Stomach (tissue), 9 donors: Measurements from ENCODE around the gene CLECL1. TPM values are rescaled to one million over a fixed set of nuclear protein-coding genes. Genes with fewer than 3 reads are reported as not detected.

Experiments used
- DNase-seq, 2 donors: peaks; one replicate each; pipeline versions ENCODE4 v3.0.0 to v3.0.0-alpha.2; 2013 to 2019
- H3K27ac ChIP-seq, 5 donors: fragments of 200-600 bp in 4 of 5; sonication (generic) in 4 of 5; one replicate each; pipeline ENCODE4 v1.5.1; 2013 to 2019; ENCODE audit warnings: mild to moderate bottlenecking in 1 of 5, moderate library complexity in 1 of 5
- H3K27me3 ChIP-seq, 3 donors: fragments of 200-600 bp; sonication (generic); one replicate each; pipeline ENCODE4 v1.5.1; 2017 to 2019; ENCODE audit warnings: mixed run types in 1 of 3
- H3K36me3 ChIP-seq, 4 donors: fragments of 200-600 bp; sonication (generic); 1 replicate in 3 of 4; 2 replicates in 1 of 4; pipeline ENCODE4 v1.5.1; 2016 to 2019
- H3K4me1 ChIP-seq, 4 donors: fragments of 200-600 bp; sonication (generic); one replicate each; pipeline ENCODE4 v1.5.1; 2016 to 2019
- H3K4me3 ChIP-seq, 4 donors: fragments of 200-600 bp; sonication (generic) in 3 of 4; one replicate each; pipeline ENCODE4 v1.5.1; 2016 to 2019; ENCODE audit warnings: mild to moderate bottlenecking in 1 of 4
- H3K9me3 ChIP-seq, 4 donors: fragments of 200-600 bp; sonication (generic); one replicate each; pipeline ENCODE4 v1.5.1; 2016 to 2019
- CTCF ChIP-seq, 7 experiments: fragments of 450-650 bp in 4 of 7; fragments of 200-600 bp in 3 of 7; sonication (generic) in 3 of 7; IDR thresholded peaks; one replicate each; pipeline ENCODE4 v1.5.1; 2016 to 2019; ENCODE audit warnings: antibody characterized with exemption in 7 of 7, control low read depth in 2 of 7, mild to moderate bottlenecking in 1 of 7
- EP300 ChIP-seq: sonication (generic); formaldehyde crosslinking; IDR thresholded peaks from one replicate; pipeline ENCODE4 v1.6.1; 2017; ENCODE audit warnings: antibody characterized with exemption
- POLR2A ChIP-seq, 4 donors: fragments of 450-650 bp; IDR thresholded peaks; one replicate each; pipeline ENCODE4 v1.6.1; 2016; ENCODE audit warnings: antibody characterized with exemption in 4 of 4, control low read depth in 2 of 4, mild to moderate bottlenecking in 1 of 4, moderate library complexity in 1 of 4
- POLR2AphosphoS5 ChIP-seq, 3 donors: sonication (generic); formaldehyde crosslinking; IDR thresholded peaks; one replicate each; pipeline ENCODE4 v1.6.1; 2016; ENCODE audit warnings: antibody characterized with exemption in 3 of 3
- WGBS, 5 donors: extraction: QIAGEN DNeasy Blood & Tissue Kit in 3 of 5; methylation state at CpG; one replicate each; pipeline versions ENCODE4 v1.1.5 to v1.1.7; 2013 to 2018; 5-methylcytosine and 5-hydroxymethylcytosine counted together
- intact Hi-C: fragments of 100-400 bp; cut with DNase I; formaldehyde crosslinking; loops from one replicate; pipeline ENCODE4 v1.15.1; 2023; ENCODE audit warnings: low total_unique reads
- polyA plus RNA-seq, 3 donors: library from polyadenylated mRNA; stranded (reverse); fragments of 200-250 nt; gene quantifications; one replicate each; pipeline ENCODE4 v1.2.3, GENCODE V29; 2013
- total RNA-seq, 5 donors: library from RNA; depleted of rRNA; stranded (reverse); fragments of >200 nt; gene quantifications; one replicate each; pipeline versions ENCODE4 v1.1.0 to v1.2.3, GENCODE V29; 2014 to 2016
- donor health status: healthy with polysubstance abuse.
- donor health status: Bipolar disorder and iron deficiency.
- donor health status: healthy.

Gene CLECL1
- total and polyA plus RNA-seq, 8 donors = 1.0 to 3.5 (median 1.7) TPM; not detected in 5

- H3K4me1 ChIP-seq = peaks cover 0 to 24% (median 0%) of the 10 kb centered on the region in 4 donors
- WGBS, 5 donors = 47 to 58% (median 49%) methylated on average over 6 of the region's 6 CpGs
- TF ChIP-seq EP300 (no peak), CTCF (IDR thresholded peaks at IDR 0.05) (no peak), POLR2A (IDR thresholded peaks at IDR 0.05) (peak in 1 of 4 donors; percentile 20), POLR2AphosphoS5 (IDR thresholded peaks at IDR 0.05) (peak in 2 of 3 donors; percentile 73 to 94)
- no peaks in the 10 kb centered on the region for H3K36me3 ChIP-seq
- H3K27me3 ChIP-seq = peaks cover 0 to 3% (median 0%) of the 10 kb centered on the region in 3 donors
- no peaks in the 10 kb centered on the region for H3K9me3 ChIP-seq
- intact Hi-C loops = no loop called here
- H3K27ac ChIP-seq = peak within 1 kb of the TSS in 4 of 5 donors; percentile 69 to 74 (median 69)
- peak within 1 kb of the TSS in 3 of 4 donors; percentile 24 to 30 (median 29) for H3K4me3 ChIP-seq
- peak; percentile 45 to 75 for DNase-seq
Measured at GRCh38 chr12:9760699-9761418, 28.0 kb upstream of the CLECL1 start, which contains the start of gene CD69. Gene CD69 (minus strand): TSS chr12:9760901. CDS start chr12:9760820, 81 bp downstream.

- no peak for DNase-seq
- Histone ChIP-seq H3K36me3 (no peaks in the 10 kb centered on the region), H3K4me1 (peaks cover 0 to 24% (median 0%) of the 10 kb centered on the region in 4 donors), H3K27me3 (peaks cover 0 to 3% (median 0%) of the 10 kb centered on the region in 3 donors), H3K27ac (peak overlapping the region in 4 of 5 donors; percentile 69 to 74 (median 69)), H3K4me3 (peak overlapping the region in 3 of 4 donors; percentile 24 to 30 (median 29)), H3K9me3 (no peaks in the 10 kb centered on the region)
- 74 to 87% (median 80%) methylated on average over 1 of the region's 1 CpG for WGBS, 5 donors
- no peak for TF ChIP-seq EP300
- TF ChIP-seq POLR2A (IDR thresholded peaks at IDR 0.05) = no peak
- TF ChIP-seq CTCF (IDR thresholded peaks at IDR 0.05) = no peak
- TF ChIP-seq POLR2AphosphoS5 (IDR thresholded peaks at IDR 0.05) = no peak
- intact Hi-C loops = no loop called here
Measured at GRCh38 chr12:9760120-9760519, 27.2 kb upstream of the CLECL1 start.

- H3K4me3 ChIP-seq = peak overlapping the region in 3 of 4 donors; percentile 24 to 30 (median 29)
- DNase-seq = no peak
- intact Hi-C loops = no loop called here
- no peak for TF ChIP-seq CTCF (IDR thresholded peaks at IDR 0.05)
- no peak for TF ChIP-seq EP300
- no peak for TF ChIP-seq POLR2AphosphoS5 (IDR thresholded peaks at IDR 0.05)
- TF ChIP-seq POLR2A (IDR thresholded peaks at IDR 0.05) = no peak
- no peaks in the 10 kb centered on the region for H3K9me3 ChIP-seq
- H3K36me3 ChIP-seq = no peaks in the 10 kb centered on the region
- H3K27ac ChIP-seq = peak overlapping the region in 4 of 5 donors; percentile 10 to 74 (median 69)
- peaks cover 0 to 3% (median 0%) of the 10 kb centered on the region in 3 donors for H3K27me3 ChIP-seq
- WGBS, 5 donors = 64 to 88% (median 78%) methylated on average over 1 of the region's 1 CpG
- peaks cover 0 to 21% (median 0%) of the 10 kb centered on the region in 4 donors for H3K4me1 ChIP-seq
Measured at GRCh38 chr12:9759694-9760093, 26.8 kb upstream of the CLECL1 start.

- Histone ChIP-seq H3K27me3 (peaks cover 0 to 3% (median 0%) of the 10 kb centered on the region in 3 donors), H3K4me3 (peak overlapping the region; percentile 17 to 30 (median 26)), H3K36me3 (no peaks in the 10 kb centered on the region), H3K27ac (peak overlapping the region in 4 of 5 donors; percentile 57 to 74 (median 69)), H3K9me3 (no peaks in the 10 kb centered on the region), H3K4me1 (peaks cover 0 to 9% (median 0%) of the 10 kb centered on the region in 4 donors)
- WGBS, 5 donors = 68 to 83% (median 71%) methylated on average over 3 of the region's 3 CpGs
- intact Hi-C loops = no loop called here
- TF ChIP-seq POLR2A (IDR thresholded peaks at IDR 0.05) (no peak), EP300 (no peak), POLR2AphosphoS5 (IDR thresholded peaks at IDR 0.05) (no peak)
- no peak for DNase-seq
Measured at GRCh38 chr12:9758119-9758518, 25.2 kb upstream of the CLECL1 start.
